Measurements from ENCODE around the gene HMG20B. TPM values are rescaled to one million over a fixed set of nuclear protein-coding genes. Genes with fewer than 3 reads are reported as not detected.

HMG20B gene
- total RNA-seq, 1 experiment from 2014 or later: 146 TPM

DNA sequence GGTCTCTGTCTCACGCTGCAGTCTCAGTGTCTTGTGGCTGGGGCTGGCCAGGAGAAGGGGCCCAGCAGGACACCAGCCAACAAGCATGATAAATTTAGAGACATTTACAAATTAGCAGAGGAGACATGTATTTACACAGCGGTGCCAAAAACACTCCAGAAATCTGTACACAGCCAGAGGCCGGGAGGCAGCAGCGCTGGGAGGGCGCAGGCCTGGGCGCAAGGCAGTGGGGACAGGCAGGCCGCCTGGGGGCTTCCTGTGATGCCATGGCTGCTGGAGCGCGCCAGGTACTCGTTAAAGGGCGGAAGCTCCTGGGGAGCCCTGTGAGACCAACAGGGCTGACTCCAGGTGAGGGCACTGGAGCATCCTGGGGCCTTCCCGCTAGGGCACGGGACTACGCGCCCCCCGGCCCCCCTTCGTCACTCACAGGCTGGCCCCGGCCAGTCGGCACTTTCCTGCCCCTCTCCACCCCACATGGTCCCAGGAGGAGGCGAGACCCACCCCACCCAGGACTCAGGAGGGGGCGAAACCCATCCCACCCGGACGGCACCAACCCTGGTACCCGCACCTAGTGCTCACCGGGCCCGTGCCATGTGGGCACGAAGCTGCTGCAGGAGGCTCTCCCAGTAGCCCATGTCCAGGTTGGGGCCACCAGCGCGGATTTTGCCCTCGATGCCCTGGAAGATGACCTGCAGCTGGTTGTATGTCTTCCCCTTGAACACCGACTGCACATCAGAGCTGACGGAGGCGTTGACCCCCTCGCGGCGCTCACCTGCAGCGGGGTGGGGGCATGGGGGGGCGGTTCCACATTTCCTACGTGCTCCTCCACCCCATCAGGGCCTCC is 41.3 kb downstream of the HMG20B start:
- Histone ChIP-seq H3K27me3 (ENCODE audit: low read length) (no peaks in the 10 kb centered on the region), H3K79me2 (ENCODE audit: low read length) (no peaks in the 10 kb centered on the region), H3K4me1 (ENCODE audit: insufficient read depth, low read length) (no peaks in the 10 kb centered on the region), H4K20me1 (ENCODE audit: low read length) (no peaks in the 10 kb centered on the region), H3K36me3 (ENCODE audit: low read depth, low read length) (no peaks in the 10 kb centered on the region; the same call in 1 of the 2 replicates), H2AFZ (ENCODE audit: low read length) (no peak overlapping the region), H3F3A (ENCODE audit: low read length, unreplicated experiment) (no peaks in the 10 kb centered on the region), H3K4me2 (ENCODE audit: low read length) (no peak overlapping the region), H3K9ac (ENCODE audit: low read length) (no peak overlapping the region), H3K4me3 (ENCODE audit: low read length) (no peak overlapping the region), H3K27ac (ENCODE audit: low read length) (no peak overlapping the region), H3K9me2 (replicated peaks; ENCODE audit: low read length) (no peaks in the 10 kb centered on the region), H3K9me3 (ENCODE audit: low read length) (no peaks in the 10 kb centered on the region)
- no peak for ATAC-seq
- TF ChIP-seq, protein P1, sequence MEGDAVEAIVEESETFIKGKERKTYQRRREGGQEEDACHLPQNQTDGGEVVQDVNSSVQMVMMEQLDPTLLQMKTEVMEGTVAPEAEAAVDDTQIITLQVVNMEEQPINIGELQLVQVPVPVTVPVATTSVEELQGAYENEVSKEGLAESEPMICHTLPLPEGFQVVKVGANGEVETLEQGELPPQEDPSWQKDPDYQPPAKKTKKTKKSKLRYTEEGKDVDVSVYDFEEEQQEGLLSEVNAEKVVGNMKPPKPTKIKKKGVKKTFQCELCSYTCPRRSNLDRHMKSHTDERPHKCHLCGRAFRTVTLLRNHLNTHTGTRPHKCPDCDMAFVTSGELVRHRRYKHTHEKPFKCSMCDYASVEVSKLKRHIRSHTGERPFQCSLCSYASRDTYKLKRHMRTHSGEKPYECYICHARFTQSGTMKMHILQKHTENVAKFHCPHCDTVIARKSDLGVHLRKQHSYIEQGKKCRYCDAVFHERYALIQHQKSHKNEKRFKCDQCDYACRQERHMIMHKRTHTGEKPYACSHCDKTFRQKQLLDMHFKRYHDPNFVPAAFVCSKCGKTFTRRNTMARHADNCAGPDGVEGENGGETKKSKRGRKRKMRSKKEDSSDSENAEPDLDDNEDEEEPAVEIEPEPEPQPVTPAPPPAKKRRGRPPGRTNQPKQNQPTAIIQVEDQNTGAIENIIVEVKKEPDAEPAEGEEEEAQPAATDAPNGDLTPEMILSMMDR (conservative IDR thresholded peaks at IDR 0.05; ENCODE audit: low read depth, low read length): no peak
- TF ChIP-seq EZH2 (IDR thresholded peaks at IDR 0.05; ENCODE audit: low read length, unreplicated experiment) (no peak), EZH2phosphoT487 (IDR thresholded peaks at IDR 0.05; ENCODE audit: borderline replicate concordance, low read length) (no peak)
- intact Hi-C loops (cut with micrococcal nuclease): no loop called here
- no TSS peak for BruUV-seq (replicated peaks)
- POLR2A ChIA-PET (ENCODE audit: unreplicated experiment): no interaction called here
- DNase-seq: no peak
- CTCF ChIA-PET: no interaction called here

DNA sequence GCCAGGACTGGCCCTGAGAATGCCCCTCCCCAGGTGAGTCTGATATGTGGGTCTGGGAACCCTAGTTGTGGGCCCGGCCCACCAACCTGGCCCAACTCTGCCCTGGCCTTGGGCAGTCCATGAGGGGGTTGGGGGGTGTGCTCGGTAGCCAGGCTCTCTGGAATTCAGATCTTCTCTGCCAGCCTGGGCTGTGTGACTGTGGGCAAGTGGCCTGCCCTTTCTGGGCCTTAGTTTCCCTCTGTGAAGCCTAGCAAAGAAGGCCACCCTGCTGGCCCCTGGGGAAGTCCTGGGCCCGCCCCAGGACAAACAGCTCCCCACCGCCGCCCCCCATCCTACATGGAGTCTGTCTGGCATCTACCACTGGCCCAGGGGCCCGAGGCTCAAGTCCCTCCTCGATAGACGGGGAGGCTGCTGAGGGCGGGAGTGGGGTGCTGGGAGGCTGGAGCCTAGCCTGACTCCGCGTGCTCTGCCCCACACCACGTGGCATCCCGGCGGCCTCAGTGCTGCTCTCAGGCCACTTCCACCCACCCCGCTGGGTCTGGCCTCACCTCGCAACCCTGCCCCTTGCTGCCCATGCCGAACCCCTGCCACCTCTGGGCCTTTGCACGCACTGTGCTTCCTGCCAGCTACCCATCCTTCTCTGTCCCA is 42.2 kb downstream of the HMG20B start:
- Histone ChIP-seq H4K20me1 (ENCODE audit: low read length) (no peaks in the 10 kb centered on the region), H3K4me1 (ENCODE audit: insufficient read depth, low read length) (no peaks in the 10 kb centered on the region), H3K36me3 (ENCODE audit: low read depth, low read length) (no peaks in the 10 kb centered on the region; the same call in 1 of the 2 replicates), H3K9me2 (replicated peaks; ENCODE audit: low read length) (no peaks in the 10 kb centered on the region), H3F3A (ENCODE audit: low read length, unreplicated experiment) (no peaks in the 10 kb centered on the region), H3K9ac (ENCODE audit: low read length) (no peak overlapping the region), H3K4me3 (ENCODE audit: low read length) (no peak overlapping the region), H3K27me3 (ENCODE audit: low read length) (no peaks in the 10 kb centered on the region), H3K9me3 (ENCODE audit: low read length) (no peaks in the 10 kb centered on the region), H3K27ac (ENCODE audit: low read length) (no peak overlapping the region), H3K79me2 (ENCODE audit: low read length) (no peaks in the 10 kb centered on the region), H3K4me2 (ENCODE audit: low read length) (no peak overlapping the region), H2AFZ (ENCODE audit: low read length) (no peak overlapping the region)
- ATAC-seq: no peak
- no TSS peak for BruUV-seq (replicated peaks)
- CTCF ChIA-PET: no interaction called here
- intact Hi-C loops (cut with micrococcal nuclease): no loop called here
- POLR2A ChIA-PET (ENCODE audit: unreplicated experiment): no interaction called here
- TF ChIP-seq EZH2phosphoT487 (IDR thresholded peaks at IDR 0.05; ENCODE audit: borderline replicate concordance, low read length) (no peak), EZH2 (IDR thresholded peaks at IDR 0.05; ENCODE audit: low read length, unreplicated experiment) (no peak)
- TF ChIP-seq, protein P1 (conservative IDR thresholded peaks at IDR 0.05; ENCODE audit: low read depth, low read length): no peak
- no peak for DNase-seq

Data from PC-3 (cell line).